K562 (cell line): ENCODE measurements around the gene SOST. TPM values are rescaled to one million over a fixed set of nuclear protein-coding genes. Genes with fewer than 3 reads are reported as not detected.

ENCODE experiments used
- ATAC-seq: fragments of 200-7000 bp; cut with Tn5 transposase; 3 replicates; pipeline ENCODE4 v1.9.1; 2020; ENCODE audit warnings: moderate library complexity
- BruUV-seq: library from RNA; stranded (reverse); fragments of 400-500 nt; replicated peaks from 2 replicates; lab custom pipeline; 2021; lab: Mats Ljungman, UMichigan
- CTCF ChIA-PET: fragments of 300-600 bp; formaldehyde crosslinking; extraction: SDS; loops from one replicate; lab custom pipeline; 2021; ENCODE audit warnings: low intra/inter-chr PET ratio; lab: Yijun Ruan, JAX
- POLR2A ChIA-PET: fragments of 300-600, 350-650 bp; sonication (Branson Sonifier 250); formaldehyde crosslinking; extraction: SDS; loops from one replicate; lab custom pipeline; 2021; ENCODE audit warnings: antibody characterized with exemption, inconsistent platforms; lab: Yijun Ruan, JAX
- DNase-seq, 4 experiments: peaks; one replicate each; pipeline versions ENCODE4 v3.0.0 to v3.0.0-alpha.2; 2011 to 2018; ENCODE audit warnings: low spot score in 3 of 4, mixed read lengths in 3 of 4; ENCODE audit errors: extremely low read depth in 1 of 4
- FAIRE-seq: peaks from 2 replicates; lab custom pipeline; 2011; peaks lifted over from hg19 to GRCh38; lab: Jason Lieb, UNC
- H2AFZ ChIP-seq: 2 replicates; pipeline ENCODE4 v1.6.0; 2011; ENCODE audit warnings: low read depth, low read length, control low read depth, inconsistent platforms
- H3K27ac ChIP-seq: fragments of 200-600 bp; 3 replicates; pipeline ENCODE4 v1.8.0; 2011; ENCODE audit warnings: low read depth, mild to moderate bottlenecking, control low read depth, inconsistent platforms, low read length, moderate library complexity, mixed read lengths; ENCODE audit errors: extremely low read depth
- H3K27me3 ChIP-seq, 2 experiments: fragments of 300-600 bp in 1 of 2; 2 replicates in 1 of 2; 3 replicates in 1 of 2; pipeline versions ENCODE4 v1.6.0 to v1.8.0; 2011; ENCODE audit warnings: inconsistent platforms in 2 of 2, low read length in 2 of 2, mild to moderate bottlenecking in 1 of 2, mixed read lengths in 1 of 2, moderate library complexity in 1 of 2; ENCODE audit not compliant: control insufficient read depth in 2 of 2, insufficient read depth in 2 of 2
- H3K36me3 ChIP-seq: fragments of 300-600 bp; 3 replicates; pipeline ENCODE4 v1.8.0; 2011; ENCODE audit warnings: mild to moderate bottlenecking, low read length, inconsistent platforms; ENCODE audit not compliant: control insufficient read depth, insufficient read depth
- H3K4me1 ChIP-seq, 2 experiments: fragments of 200-600 bp in 1 of 2; replicated peaks in 1 of 2; 2 replicates in 1 of 2; 3 replicates in 1 of 2; pipeline versions ENCODE4 v1.5.1 to v1.8.0; 2011; ENCODE audit warnings: inconsistent platforms in 2 of 2, low read length in 2 of 2, mild to moderate bottlenecking in 1 of 2, mixed read lengths in 1 of 2, moderate library complexity in 1 of 2; ENCODE audit not compliant: control insufficient read depth in 2 of 2, insufficient read depth in 2 of 2
- H3K4me2 ChIP-seq: 2 replicates; pipeline ENCODE4 v1.6.1; 2011; ENCODE audit warnings: low read length, control low read depth, inconsistent platforms, mixed read lengths; ENCODE audit not compliant: insufficient read depth
- H3K4me3 ChIP-seq: fragments of 200-600 bp; sonication (generic), shearing (Covaris generic); 2 replicates; pipeline ENCODE4 v1.5.1; 2016; ENCODE audit warnings: control low read depth, inconsistent platforms
- H3K79me2 ChIP-seq: fragments of 200-600 bp; 3 replicates; pipeline ENCODE4 v1.8.0; 2011; ENCODE audit warnings: low read length, inconsistent platforms; ENCODE audit not compliant: control insufficient read depth, insufficient read depth
- H3K9ac ChIP-seq, 2 experiments: 2 replicates each; pipeline versions ENCODE4 v1.6.0 to v1.6.1; 2011; ENCODE audit warnings: low read depth in 2 of 2, low read length in 2 of 2, control low read depth in 1 of 2, inconsistent platforms in 1 of 2, mild to moderate bottlenecking in 1 of 2, mixed read lengths in 1 of 2; ENCODE audit not compliant: insufficient read depth in 1 of 2
- H3K9me1 ChIP-seq: one replicate; pipeline ENCODE4 v1.6.0; 2011; ENCODE audit warnings: inconsistent platforms, mild to moderate bottlenecking, low read length, moderate library complexity; ENCODE audit not compliant: control insufficient read depth, insufficient read depth
- H3K9me3 ChIP-seq: replicated peaks from 2 replicates; pipeline ENCODE4 v1.5.1; 2011; ENCODE audit warnings: low read depth, low read length, inconsistent platforms; ENCODE audit not compliant: control insufficient read depth, insufficient read depth
- H4K20me1 ChIP-seq: replicated peaks from 2 replicates; pipeline ENCODE4 v1.6.1; 2011; ENCODE audit warnings: low read length, inconsistent platforms, mixed read lengths; ENCODE audit not compliant: control insufficient read depth, insufficient read depth
- CHD7 ChIP-seq: fragments of 200-600 bp; sonication (generic); IDR thresholded peaks from one replicate; pipeline ENCODE4 v1.6.1; 2012; ENCODE audit warnings: mild to moderate bottlenecking, low read depth, low read length, inconsistent platforms
- ZFP36 ChIP-seq: fragments of 150-350 bp; IDR thresholded peaks from 2 replicates; pipeline ENCODE4 v1.6.1; 2018; ENCODE audit warnings: low read length, low read depth; ENCODE audit not compliant: partially characterized antibody
- WGBS: fragments of 100-300 bp; shearing (Covaris generic); methylation state at CpG from one replicate; pipeline ENCODE4 v1.1.6; 2016; ENCODE audit warnings: low coverage, mixed read lengths; ENCODE audit not compliant: insufficient coverage; ENCODE audit errors: missing lambda C conversion rate; 5-methylcytosine and 5-hydroxymethylcytosine counted together
- in situ Hi-C: fragments of 300-500 bp; cut with MboI; formaldehyde crosslinking; loops from 4 replicates; pipeline ENCODE4 v1.15.0; 2018; ENCODE audit warnings: inconsistent platforms, mixed read lengths
- intact Hi-C: fragments of 100-400 bp; cut with micrococcal nuclease; formaldehyde crosslinking; loops from 2 replicates; pipeline ENCODE4 v1.14.2; 2022
- polyA plus RNA-seq, 8 experiments: library from polyadenylated mRNA; depleted of rRNA in 4 of 8; stranded (reverse) in 5 of 8; unstranded in 3 of 8; fragments of >200 nt; fragmentation: Nextera tagmentation in 2 of 8; fragmentation: Illumina TruSeq in 1 of 8; extraction: Ambion mirVana in 2 of 8; extraction: Trizol in 1 of 8; gene quantifications; 2 replicates each; pipeline versions ENCODE4 v1.2.1 to v1.2.3, GENCODE V29; 2011 to 2014; ENCODE audit warnings: inconsistent platforms in 1 of 8, missing spikeins in 1 of 8
- total RNA-seq, 7 experiments: library from RNA; depleted of rRNA in 6 of 7; stranded (reverse); fragments of >200 nt in 6 of 7; fragmentation: Illumina TruSeq in 2 of 7; extraction: Trizol in 2 of 7; gene quantifications; 2 replicates each; pipeline versions ENCODE4 v1.2.1 to v1.2.3, GENCODE V29; 2011 to 2021; ENCODE audit warnings: low replicate concordance in 1 of 7

Gene SOST
- total and polyA plus RNA-seq, 9 of the 15 experiments (the other 6 are each of a cell fraction or from before 2014, with no cell fraction given): not detected

GRCh38 chr17:43714465-43715149 lies 44.0 kb downstream of the SOST start:
- no peak for ATAC-seq
- H3K4me1 ChIP-seq: peaks cover 0 to 6% of the 10 kb centered on the region in 2 experiments; a peak in 3 of 5 replicates
- no peaks in the 10 kb centered on the region for H3K9me1 ChIP-seq
- no peaks in the 10 kb centered on the region for H3K79me2 ChIP-seq
- H3K9ac ChIP-seq: no peak overlapping the region
- no peak for FAIRE-seq
- H2AFZ ChIP-seq: no peak overlapping the region
- TF ChIP-seq CHD7 (no peak), ZFP36 (peak; percentile 89)
- WGBS: 5% methylated on average over 4 of the region's 4 CpGs
- H3K36me3 ChIP-seq: no peaks in the 10 kb centered on the region
- BruUV-seq: no TSS peak
- intact Hi-C loops: no loop called here
- no peaks in the 10 kb centered on the region for H3K9me3 ChIP-seq
- no peak overlapping the region for H3K4me2 ChIP-seq
- DNase-seq: no peak
- ChIA-PET POLR2A (interaction anchor here (0.7 to 1.2 kb wide), 2 partner anchors 12 to 27 kb away, joined by 3 to 7 read pairs; no protein-coding TSS in a partner anchor), CTCF (no interaction called here)
- no peak overlapping the region for H3K27ac ChIP-seq
- peaks cover 31 to 59% of the 10 kb centered on the region in 2 experiments; a peak in 4 of 5 replicates for H3K27me3 ChIP-seq
- no peak overlapping the region for H3K4me3 ChIP-seq
- in situ Hi-C loops: no loop called here
- H4K20me1 ChIP-seq: no peaks in the 10 kb centered on the region
